ENCODE data around the gene LRRC63. TPM values are rescaled to one million over a fixed set of nuclear protein-coding genes. Genes with fewer than 3 reads are reported as not detected.

LRRC63 gene
- total and polyA plus RNA-seq, 9 of the 15 experiments (the other 6 are each of a cell fraction or from before 2014, with no cell fraction given): 0.07 to 0.41 (median 0.24) TPM; not detected in 1

DNA sequence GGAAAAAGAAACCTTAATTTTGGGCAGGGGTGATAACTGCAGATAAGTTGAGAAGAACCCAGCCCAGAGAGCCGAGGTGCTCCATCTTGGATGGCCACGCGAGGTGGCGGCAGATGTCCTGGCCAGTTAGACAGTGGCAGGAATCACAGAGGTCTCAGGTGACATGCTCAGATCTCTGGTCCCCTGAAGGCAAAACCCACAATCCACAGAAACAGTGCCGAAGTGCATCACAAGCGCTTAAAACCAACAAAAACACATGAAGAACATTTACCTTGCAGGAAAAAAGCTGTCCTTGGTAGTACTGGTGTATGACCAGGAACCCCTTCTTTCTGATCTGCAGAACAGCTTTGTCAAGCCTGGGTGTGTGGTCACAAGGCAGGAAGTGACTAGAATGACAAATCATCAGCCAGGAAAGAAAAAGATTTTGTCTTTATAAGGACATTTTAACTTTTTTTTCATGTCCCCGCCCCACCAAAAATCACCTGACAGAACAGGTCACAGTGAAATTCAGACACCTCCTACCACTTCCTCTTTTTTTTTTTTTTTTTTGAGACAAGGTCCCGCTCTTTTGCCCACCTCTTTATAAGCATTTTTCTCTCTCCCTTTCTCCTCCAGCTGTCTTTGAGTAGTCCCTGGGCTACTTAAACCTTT, 29.8 kb upstream of the LRRC63 start, which contains the start of gene LCP1 (continued):
- TF ChIP-seq CBFA2T3 (IDR thresholded peaks at IDR 0.05) (peak; percentile 66), DMBX1 (CRISPR knock-in tag; IDR thresholded peaks at IDR 0.05; ENCODE audit: borderline replicate concordance) (no peak), MEIS2 (IDR thresholded peaks at IDR 0.05; ENCODE audit: partially characterized antibody) (peak; percentile 76), ZNF175 (CRISPR knock-in tag; IDR thresholded peaks at IDR 0.05; ENCODE audit: low read depth) (peak; percentile 39; the same call in 1 of the 2 replicates), ZFX (CRISPR knock-in tag; IDR thresholded peaks at IDR 0.05) (0 out of 2 replicates have a peak, but pooled peaks have one; percentile 17), HMG20A (CRISPR knock-in tag; conservative IDR thresholded peaks at IDR 0.05) (no peak), TBP (optimal IDR thresholded peaks at IDR 0.05; ENCODE audit: low read depth, low read length) (peak; percentile 85), TRIM28 (IDR thresholded peaks at IDR 0.05) (0 out of 2 replicates have a peak, but pooled peaks have one; percentile 53), PHF8 (IDR thresholded peaks at IDR 0.05; ENCODE audit: borderline replicate concordance, low read length) (peak; percentile 45; the same call in 1 of the 2 replicates), KDM5B (IDR thresholded peaks at IDR 0.05; ENCODE audit: insufficient replicate concordance, low read depth, low read length) (peak; percentile 78), ZNF589 (CRISPR knock-in tag; IDR thresholded peaks at IDR 0.05; ENCODE audit: low read depth) (0 out of 2 replicates have a peak, but pooled peaks have one; percentile 38), SREBF1 (IDR thresholded peaks at IDR 0.05; ENCODE audit: borderline replicate concordance, low read depth, low read length) (peak; percentile 82; the same call in 1 of the 2 replicates), RBFOX2 (IDR thresholded peaks at IDR 0.05; ENCODE audit: low read depth, low read length) (peak; percentile 69), RBBP5 (IDR thresholded peaks at IDR 0.05; ENCODE audit: borderline replicate concordance, insufficient read depth, low read length, poor library complexity, severe bottlenecking) (peak; percentile 59), POLR2A (conservative IDR thresholded peaks at IDR 0.05) (peak; percentile 92), CBX3 (IDR thresholded peaks at IDR 0.05; ENCODE audit: borderline replicate concordance in 1 of 2, low read length in 2 of 2) (peak in 1 of 2 experiments; percentile 82; a peak in 1 of 3 replicates), HEY1 (CRISPR knock-in tag; IDR thresholded peaks at IDR 0.05; ENCODE audit: borderline replicate concordance) (no peak), NUFIP1 (IDR thresholded peaks at IDR 0.05; ENCODE audit: partially characterized antibody) (no peak), NFYB (IDR thresholded peaks at IDR 0.05; ENCODE audit: extremely low read depth, insufficient read length) (no peak), LCOR (CRISPR knock-in tag; IDR thresholded peaks at IDR 0.05) (peak; percentile 67; the same call in 1 of the 2 replicates)
- TF ChIP-seq, protein P1, sequence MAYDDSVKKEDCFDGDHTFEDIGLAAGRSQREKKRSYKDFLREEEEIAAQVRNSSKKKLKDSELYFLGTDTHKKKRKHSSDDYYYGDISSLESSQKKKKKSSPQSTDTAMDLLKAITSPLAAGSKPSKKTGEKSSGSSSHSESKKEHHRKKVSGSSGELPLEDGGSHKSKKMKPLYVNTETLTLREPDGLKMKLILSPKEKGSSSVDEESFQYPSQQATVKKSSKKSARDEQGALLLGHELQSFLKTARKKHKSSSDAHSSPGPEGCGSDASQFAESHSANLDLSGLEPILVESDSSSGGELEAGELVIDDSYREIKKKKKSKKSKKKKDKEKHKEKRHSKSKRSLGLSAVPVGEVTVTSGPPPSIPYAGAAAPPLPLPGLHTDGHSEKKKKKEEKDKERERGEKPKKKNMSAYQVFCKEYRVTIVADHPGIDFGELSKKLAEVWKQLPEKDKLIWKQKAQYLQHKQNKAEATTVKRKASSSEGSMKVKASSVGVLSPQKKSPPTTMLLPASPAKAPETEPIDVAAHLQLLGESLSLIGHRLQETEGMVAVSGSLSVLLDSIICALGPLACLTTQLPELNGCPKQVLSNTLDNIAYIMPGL (CRISPR knock-in tag; IDR thresholded peaks at IDR 0.05): no peak
- TF ChIP-seq, protein P2, sequence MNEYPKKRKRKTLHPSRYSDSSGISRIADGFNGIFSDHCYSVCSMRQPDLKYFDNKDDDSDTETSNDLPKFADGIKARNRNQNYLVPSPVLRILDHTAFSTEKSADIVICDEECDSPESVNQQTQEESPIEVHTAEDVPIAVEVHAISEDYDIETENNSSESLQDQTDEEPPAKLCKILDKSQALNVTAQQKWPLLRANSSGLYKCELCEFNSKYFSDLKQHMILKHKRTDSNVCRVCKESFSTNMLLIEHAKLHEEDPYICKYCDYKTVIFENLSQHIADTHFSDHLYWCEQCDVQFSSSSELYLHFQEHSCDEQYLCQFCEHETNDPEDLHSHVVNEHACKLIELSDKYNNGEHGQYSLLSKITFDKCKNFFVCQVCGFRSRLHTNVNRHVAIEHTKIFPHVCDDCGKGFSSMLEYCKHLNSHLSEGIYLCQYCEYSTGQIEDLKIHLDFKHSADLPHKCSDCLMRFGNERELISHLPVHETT (CRISPR knock-in tag; conservative IDR thresholded peaks at IDR 0.05 in 1 of 2, IDR thresholded peaks at IDR 0.05 in 1 of 2): no peak; a peak in 1 of 4 replicates
- TF ChIP-seq, protein P3, sequence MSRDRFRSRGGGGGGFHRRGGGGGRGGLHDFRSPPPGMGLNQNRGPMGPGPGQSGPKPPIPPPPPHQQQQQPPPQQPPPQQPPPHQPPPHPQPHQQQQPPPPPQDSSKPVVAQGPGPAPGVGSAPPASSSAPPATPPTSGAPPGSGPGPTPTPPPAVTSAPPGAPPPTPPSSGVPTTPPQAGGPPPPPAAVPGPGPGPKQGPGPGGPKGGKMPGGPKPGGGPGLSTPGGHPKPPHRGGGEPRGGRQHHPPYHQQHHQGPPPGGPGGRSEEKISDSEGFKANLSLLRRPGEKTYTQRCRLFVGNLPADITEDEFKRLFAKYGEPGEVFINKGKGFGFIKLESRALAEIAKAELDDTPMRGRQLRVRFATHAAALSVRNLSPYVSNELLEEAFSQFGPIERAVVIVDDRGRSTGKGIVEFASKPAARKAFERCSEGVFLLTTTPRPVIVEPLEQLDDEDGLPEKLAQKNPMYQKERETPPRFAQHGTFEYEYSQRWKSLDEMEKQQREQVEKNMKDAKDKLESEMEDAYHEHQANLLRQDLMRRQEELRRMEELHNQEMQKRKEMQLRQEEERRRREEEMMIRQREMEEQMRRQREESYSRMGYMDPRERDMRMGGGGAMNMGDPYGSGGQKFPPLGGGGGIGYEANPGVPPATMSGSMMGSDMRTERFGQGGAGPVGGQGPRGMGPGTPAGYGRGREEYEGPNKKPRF (IDR thresholded peaks at IDR 0.05; ENCODE audit: low read depth, low read length): no peak

Data from K562 (cell line).